Measurements from ENCODE around the gene MRPL33. TPM values are rescaled to one million over a fixed set of nuclear protein-coding genes. Genes with fewer than 3 reads are reported as not detected.

The MRPL33 gene
- total and polyA plus RNA-seq, 2 of the 13 experiments (the other 11 are each of a cell fraction or from before 2014, with no cell fraction given) = 69.7 to 218 TPM

GRCh38 chr2:27724905-27725701, 46.4 kb upstream of the MRPL33 start (continued):
- TF ChIP-seq, protein P1, sequence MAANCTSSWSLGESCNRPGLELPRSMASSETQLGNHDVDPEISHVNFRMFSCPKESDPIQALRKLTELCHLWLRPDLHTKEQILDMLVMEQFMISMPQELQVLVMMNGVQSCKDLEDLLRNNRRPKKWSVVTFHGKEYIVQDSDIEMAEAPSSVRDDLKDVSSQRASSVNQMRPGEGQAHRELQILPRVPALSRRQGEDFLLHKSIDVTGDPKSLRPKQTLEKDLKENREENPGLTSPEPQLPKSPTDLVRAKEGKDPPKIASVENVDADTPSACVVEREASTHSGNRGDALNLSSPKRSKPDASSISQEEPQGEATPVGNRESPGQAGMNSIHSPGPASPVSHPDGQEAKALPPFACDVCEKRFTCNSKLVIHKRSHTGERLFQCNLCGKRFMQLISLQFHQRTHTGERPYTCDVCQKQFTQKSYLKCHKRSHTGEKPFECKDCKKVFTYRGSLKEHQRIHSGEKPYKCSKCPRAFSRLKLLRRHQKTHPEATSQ (CRISPR knock-in tag; IDR thresholded peaks at IDR 0.05; ENCODE audit: borderline replicate concordance) = no peak
- TF ChIP-seq DMTF1 (CRISPR knock-in tag; IDR thresholded peaks at IDR 0.05) (no peak), FOXK1 (CRISPR knock-in tag; IDR thresholded peaks at IDR 0.05; ENCODE audit: borderline replicate concordance, low read depth) (peak; percentile 58; the same call in 1 of the 2 replicates), ZNF264 (CRISPR knock-in tag; IDR thresholded peaks at IDR 0.05) (no peak), MLLT10 (CRISPR knock-in tag; IDR thresholded peaks at IDR 0.05) (no peak), BRD4 (CRISPR knock-in tag; IDR thresholded peaks at IDR 0.05) (no peak), ZNF569 (CRISPR knock-in tag; IDR thresholded peaks at IDR 0.05; ENCODE audit: borderline replicate concordance) (no peak), SALL1 (CRISPR knock-in tag; IDR thresholded peaks at IDR 0.05) (peak; percentile 93), ZNF713 (CRISPR knock-in tag; IDR thresholded peaks at IDR 0.05) (no peak), ZNF12 (CRISPR knock-in tag; IDR thresholded peaks at IDR 0.05) (0 out of 2 replicates have a peak, but pooled peaks have one; percentile 51), ZNF234 (CRISPR knock-in tag; conservative IDR thresholded peaks at IDR 0.05) (no peak), ZNF3 (CRISPR knock-in tag; IDR thresholded peaks at IDR 0.05) (no peak), ZBTB14 (CRISPR knock-in tag; IDR thresholded peaks at IDR 0.05) (no peak), ZNF703 (CRISPR knock-in tag; IDR thresholded peaks at IDR 0.05; ENCODE audit: borderline replicate concordance) (no peak), ETS1 (CRISPR knock-in tag; IDR thresholded peaks at IDR 0.05) (no peak), NFYC (CRISPR knock-in tag; IDR thresholded peaks at IDR 0.05) (no peak), ZC3H4 (CRISPR knock-in tag; IDR thresholded peaks at IDR 0.05; ENCODE audit: borderline replicate concordance) (no peak), SUZ12 (IDR thresholded peaks at IDR 0.05; ENCODE audit: low read depth, low read length) (no peak), CREB3 (CRISPR knock-in tag; IDR thresholded peaks at IDR 0.05) (no peak), MXD1 (CRISPR knock-in tag; IDR thresholded peaks at IDR 0.05) (no peak), ZFP37 (CRISPR knock-in tag; IDR thresholded peaks at IDR 0.05; ENCODE audit: borderline replicate concordance) (0 out of 2 replicates have a peak, but pooled peaks have one; percentile 26), CC2D1A (CRISPR knock-in tag; IDR thresholded peaks at IDR 0.05) (no peak), ZNF788 (CRISPR knock-in tag; IDR thresholded peaks at IDR 0.05; ENCODE audit: borderline replicate concordance) (no peak)
